ENCODE results near the gene PEX10.
A peak's percentile ranks its signal among the peaks of the same experiment; 100 is the strongest.

PEX10 gene

GRCh38 chr1:2372551-2373490, 39.5 kb downstream of the PEX10 start:
- no peak for DNase-seq

- peak; percentile 11 for DNase-seq
Observed at GRCh38 chr1:2368053-2368744, 44.2 kb downstream of the PEX10 start.

- DNase-seq, result no peak
Observed at GRCh38 chr1:2363847-2364513, 48.4 kb downstream of the PEX10 start.

GRCh38 chr1:2360588-2361364, 51.6 kb downstream of the PEX10 start:
- no peak for DNase-seq

GRCh38 chr1:2358651-2359640, 53.4 kb downstream of the PEX10 start:
- no peak for DNase-seq

- no peak for DNase-seq
Observed at GRCh38 chr1:2358072-2358471, 54.3 kb downstream of the PEX10 start.

GRCh38 chr1:2356911-2357845, 55.2 kb downstream of the PEX10 start:
- DNase-seq, result no peak

GRCh38 chr1:2356401-2356800, 56.0 kb downstream of the PEX10 start:
- no peak for DNase-seq

- no peak for DNase-seq
Observed at GRCh38 chr1:2355373-2356261, 56.7 kb downstream of the PEX10 start.

GRCh38 chr1:2354511-2355372, 57.6 kb downstream of the PEX10 start:
- DNase-seq, result no peak

Data from OCI-M1 (cell line).